DMS114 treated with DMSO at 0.1 percent for 48 hours (cell line): ENCODE measurements around the gene ATP1A4.

Experiments used
- DNase-seq: peaks from one replicate; lab custom pipeline; 2025; ENCODE audit not compliant: unreplicated experiment; lab: John Stamatoyannopoulos, UW

ATP1A4 gene

DNA sequence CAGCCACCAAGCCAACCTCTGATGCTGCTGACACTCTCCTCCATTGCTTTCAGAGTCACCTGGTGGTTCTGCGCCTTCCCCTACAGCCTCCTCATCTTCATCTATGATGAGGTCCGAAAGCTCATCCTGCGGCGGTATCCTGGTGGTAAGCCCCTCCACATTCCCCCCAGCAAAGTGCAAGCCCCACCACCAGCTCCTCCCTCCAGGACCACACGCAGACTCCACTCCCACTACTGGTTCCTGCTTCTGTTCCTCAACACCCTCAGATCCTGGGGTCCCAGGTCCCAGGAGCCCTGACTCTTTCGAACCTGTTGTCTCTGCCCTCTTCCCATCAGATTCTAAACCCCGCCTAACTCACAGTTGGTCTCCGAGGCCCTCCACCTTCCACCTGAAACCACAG lies 11.6 kb upstream of the ATP1A4 start:
- no peak for DNase-seq

DNA sequence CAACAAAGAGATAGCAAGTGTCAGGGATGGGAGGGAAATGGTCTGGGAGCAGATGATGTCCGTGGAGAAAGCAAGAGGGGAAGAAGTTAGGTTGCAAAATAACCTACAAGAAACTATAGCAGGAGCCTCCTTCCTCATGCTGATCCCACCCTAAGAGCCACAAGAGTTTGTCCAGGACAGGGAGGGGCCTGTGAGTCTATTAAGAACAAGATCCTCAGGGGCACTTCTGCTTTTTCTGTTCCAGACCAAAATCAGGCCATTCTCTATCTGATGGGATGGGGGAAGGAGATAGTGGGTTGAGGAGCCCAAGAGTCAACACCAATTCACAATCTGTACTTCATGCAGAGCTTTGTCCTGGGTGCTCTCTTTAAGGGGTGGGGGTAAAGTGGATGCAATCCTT lies 7.7 kb upstream of the ATP1A4 start:
- no peak for DNase-seq

DNA sequence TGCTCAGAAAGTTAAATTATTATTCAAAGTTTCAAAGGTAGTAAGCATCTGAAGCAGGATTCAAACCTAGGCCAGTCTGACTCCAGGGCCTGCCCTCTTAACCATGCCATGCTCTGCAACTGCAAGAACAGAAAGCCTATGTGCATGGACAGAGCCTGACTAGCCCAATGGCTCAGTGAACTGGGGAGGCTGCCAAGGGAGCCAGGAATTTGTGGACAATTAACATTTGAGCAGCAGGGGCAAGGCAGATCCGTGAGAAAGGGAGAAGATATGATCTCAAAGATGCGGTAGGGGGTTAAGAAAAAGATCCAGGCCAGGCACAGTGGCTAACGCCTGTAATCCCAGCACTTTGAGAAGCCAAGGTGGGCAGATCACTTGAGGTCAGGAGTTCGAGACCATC lies 6.5 kb upstream of the ATP1A4 start:
- DNase-seq = no peak

DNA sequence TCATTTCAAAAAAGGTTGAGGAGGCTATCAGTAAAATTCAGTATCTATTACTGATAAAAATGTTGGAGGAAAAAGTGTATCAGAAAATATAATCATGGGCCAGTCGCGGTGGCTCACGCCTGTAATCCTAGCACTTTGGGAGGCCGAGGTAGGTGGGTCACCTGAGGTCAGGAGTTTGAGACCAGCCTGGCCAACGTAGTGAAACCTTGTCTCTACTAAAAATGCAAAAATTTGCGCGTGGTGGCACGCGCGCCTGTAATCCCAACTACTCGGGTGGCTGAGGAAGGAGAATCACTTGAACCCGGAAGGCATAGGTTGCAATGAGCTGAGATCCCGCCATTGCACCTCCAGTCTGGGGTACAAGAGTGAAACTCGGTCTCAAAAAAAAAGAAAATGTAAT lies 5.3 kb upstream of the ATP1A4 start:
- DNase-seq = no peak

DNA sequence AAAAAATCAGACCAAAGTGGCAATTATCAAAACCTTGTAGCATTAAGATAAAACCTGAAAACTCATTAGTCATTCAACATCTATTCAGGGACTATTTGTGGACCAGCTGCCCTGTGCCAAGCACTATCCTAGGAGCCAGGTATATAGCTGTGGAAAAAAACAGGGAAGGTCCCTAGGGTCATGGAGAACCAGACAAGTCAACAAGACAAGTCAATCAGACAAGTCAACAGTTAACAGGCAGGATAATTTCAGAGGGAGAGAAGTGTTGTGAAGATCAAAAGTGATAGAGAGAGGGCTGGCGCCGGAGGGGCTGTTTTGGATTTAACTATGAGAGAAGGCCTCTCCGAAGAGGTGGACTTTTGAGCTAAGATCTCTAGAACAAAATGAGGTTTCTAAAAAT lies 3.3 kb upstream of the ATP1A4 start:
- DNase-seq = no peak

DNA sequence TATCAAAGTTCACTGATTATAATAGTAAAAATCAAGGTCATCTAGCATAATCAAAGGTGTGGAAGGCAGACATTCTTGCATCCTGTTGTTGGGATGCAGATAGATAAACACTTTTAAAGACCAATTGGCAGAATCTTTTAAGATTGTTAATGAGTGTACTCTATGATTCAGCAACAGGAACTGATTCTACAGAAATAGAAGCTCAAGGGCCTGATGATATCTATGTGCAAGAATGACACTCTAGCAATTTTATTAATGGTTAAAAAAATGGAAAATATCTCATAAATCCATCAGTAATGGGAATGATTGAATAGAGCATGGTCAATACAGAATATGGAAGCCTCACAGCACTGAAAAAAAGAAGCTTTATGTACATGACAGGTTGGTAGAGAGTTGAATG lies 2.2 kb upstream of the ATP1A4 start:
- DNase-seq = no peak

DNA sequence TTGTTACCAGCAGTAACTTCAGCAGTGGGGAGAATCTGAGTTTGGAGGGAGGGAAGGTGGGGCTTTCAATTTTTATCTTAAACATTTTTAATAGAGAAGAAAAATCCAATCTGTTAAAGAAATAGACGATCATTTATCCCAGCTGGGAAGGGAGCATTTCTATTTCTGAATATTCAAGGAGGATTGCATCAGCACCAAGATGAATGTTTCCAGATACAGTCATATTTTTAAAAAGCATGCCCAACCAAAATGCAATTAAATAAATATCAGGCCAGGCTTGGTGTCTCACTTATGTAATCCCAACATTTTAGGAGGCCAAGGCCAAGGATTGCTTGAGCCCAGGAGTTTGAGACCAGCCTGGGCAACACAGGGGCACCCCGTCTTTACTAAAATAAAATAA lies 1.7 kb upstream of the ATP1A4 start:
- DNase-seq = no peak

DNA sequence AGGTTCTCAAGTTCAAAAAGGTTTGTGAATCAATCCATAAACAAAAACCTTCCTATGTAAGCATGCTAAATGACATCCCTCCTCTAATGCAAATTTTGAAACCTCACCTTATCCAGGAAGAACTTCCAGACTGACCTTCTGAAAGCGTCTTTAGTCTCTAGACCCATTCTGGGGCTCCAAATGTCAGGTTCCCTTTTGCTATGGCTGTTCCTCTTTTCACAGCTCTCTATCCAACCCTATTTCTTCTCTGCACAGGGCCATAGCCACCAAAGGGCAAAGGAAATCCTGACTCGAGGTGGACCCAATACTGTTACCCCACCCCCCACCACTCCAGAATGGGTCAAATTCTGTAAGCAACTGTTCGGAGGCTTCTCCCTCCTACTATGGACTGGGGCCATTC lies 3.4 kb downstream of the ATP1A4 start:
- no peak for DNase-seq

DNA sequence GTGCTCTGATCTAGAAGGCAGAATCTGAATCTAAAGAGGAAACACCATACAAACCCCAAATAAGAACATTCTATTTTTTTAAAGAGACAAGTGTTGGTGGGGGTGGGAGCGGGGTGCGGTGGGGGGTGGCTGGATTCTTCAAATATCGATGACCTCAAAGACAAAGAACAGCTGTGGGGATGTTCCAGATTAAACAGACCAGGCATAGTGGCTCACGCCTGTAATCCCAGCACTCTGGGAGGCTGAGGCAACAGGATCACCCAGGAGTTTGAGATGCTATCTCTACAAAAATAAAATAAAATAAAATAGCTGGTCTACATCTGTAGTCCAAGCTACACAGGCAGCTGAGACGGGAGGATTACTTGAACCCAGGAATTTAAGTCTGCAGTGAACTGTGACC lies 5.0 kb downstream of the ATP1A4 start:
- DNase-seq = no peak

DNA sequence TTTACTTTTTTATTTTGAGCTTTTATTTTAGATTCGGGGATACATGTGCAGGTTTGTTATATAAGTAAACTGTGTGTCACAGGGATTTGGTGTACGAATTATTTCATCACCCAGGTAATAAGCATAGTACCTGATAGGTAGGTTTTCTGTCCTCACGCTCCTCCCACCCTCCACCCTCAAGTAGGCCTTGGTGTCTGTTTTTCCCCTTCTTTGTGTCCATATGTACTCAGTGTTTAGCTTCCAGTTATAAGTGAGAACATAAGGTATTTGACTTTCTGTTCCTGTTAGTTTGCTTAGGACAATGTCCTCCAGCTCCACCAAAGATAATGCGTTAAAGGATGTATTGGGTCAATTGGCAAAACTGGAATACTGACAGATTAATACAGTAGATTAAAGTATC lies 5.8 kb downstream of the ATP1A4 start:
- no peak for DNase-seq

DNA sequence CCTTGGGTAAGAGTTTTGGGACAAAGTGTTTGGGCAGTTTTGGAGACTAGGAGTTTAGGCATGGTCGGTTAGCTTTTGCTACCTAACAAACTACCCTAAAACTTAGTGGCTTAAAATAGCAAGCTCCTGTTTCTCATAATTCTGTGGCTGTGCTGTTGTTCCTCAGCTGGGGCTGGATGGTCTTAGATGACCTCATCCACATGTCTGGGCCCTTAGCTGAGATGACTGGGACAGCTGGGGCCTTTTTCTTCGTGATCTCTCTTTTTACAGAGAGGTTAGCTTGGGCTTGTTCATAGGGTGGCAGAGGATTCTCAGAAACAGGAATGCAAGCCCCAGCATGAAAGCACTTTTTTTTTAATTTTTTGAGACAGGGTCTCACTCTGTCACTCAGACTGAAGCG lies 6.6 kb downstream of the ATP1A4 start:
- DNase-seq = no peak

DNA sequence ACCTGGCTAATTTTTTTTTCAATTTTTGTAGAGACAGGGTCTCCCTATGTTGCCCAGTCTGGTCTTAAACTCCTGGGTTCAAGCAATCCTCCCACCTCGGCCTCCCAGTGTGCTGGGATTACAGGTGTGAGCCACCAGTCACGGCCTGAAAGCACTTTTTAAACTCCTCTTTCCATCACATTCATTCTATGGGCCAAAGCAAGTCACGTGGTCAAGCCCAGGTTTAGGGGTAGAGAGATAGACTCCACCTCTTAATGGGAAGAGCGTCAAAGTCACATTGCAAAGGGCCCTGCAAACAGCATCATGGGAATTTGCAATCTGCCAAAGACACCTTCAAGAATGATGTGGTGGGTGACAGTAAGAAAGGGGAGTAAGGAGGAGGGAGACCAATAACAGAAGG lies 7.1 kb downstream of the ATP1A4 start:
- no peak for DNase-seq

DNA sequence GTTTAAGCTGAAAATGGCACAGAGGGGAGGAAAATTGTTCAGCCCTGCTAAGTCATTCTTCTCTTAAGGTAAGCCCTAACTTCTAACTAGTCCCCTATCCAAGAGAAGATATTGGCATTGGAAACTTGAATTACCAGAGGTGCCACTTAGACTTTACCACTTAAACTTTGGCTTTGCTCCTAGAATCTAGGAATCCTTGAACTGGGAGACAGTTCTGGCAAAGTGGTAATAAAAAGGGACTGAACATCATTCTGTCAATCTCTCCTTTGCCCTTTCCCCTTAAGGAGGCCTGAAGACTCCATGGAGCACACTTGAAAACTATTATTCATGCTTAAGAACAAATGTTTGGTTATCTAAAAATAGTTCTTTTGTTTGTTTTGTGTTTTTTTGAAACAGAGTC lies 8.4 kb downstream of the ATP1A4 start:
- DNase-seq = no peak

DNA sequence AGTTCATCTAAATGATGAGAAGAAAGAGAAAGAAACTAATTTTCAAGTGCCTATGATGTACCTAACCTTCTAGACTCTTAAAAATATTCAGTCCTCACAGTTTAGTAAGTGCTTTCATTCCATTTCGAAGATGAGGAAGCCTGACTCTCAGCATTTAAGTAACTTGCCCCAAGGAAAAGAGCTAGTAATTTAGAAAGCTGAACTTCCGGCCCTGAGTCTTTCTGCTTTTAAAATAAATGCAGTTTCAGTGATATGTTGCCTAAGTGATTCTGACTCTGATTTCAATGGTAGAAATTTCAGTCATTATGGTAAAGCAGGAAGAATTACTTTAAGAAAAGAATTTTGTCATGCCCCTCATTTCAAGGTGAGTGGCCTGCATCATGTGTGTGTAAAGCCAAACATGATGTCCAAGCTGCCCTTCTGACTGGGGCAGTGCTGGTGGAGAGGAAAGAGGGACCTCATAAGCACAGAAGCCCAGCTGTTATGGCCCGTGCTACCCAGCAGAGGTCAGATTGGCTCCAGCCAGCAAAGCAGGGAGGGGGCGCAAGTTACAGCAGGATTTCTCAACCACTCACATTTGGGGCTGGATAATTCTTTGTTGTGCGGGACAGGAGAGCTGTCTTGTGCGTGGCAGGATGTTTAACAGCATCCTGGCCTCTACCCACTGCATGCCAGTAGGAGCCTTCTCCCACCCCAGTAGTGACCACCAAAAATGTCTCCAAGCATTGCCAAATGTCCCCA lies 10.7 kb downstream of the ATP1A4 start:
- peak; percentile 29 for DNase-seq

DNA sequence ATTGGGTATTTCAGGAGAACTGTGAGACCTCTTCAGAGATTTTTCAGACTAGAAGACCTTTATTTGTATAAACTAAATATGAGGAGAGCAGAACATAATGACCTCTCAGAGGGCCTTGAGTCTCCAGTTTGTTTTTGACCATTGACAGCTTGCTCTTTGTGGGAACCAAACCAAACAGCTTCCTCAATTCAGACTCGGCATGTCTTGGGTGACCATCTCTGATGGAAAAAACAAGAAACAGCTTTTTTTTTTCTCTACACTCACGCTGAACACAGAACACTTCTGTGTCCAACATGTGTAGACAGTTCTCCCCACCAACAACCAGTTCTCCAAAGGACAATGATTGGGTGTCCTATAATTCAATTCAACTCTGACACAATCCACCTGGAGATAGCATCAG lies 11.5 kb downstream of the ATP1A4 start:
- no peak for DNase-seq

DNA sequence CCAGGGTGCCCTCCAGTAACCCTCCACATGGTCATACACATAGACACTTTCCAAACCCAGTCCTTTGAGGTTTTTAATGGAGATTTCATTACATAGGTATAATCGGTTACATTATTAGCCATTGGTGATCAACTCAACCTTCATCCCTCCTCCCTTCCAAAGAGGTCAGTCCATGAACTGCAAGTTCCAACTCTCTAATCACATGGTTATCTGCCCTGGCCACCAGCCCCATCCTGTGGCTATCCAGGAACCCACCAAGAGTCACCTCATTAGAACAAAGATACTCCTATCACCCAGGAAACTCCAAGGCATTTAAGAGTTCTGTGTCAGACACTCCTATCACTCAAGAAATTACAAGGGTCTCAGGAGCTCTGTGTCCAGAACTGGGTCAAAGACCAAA lies 12.2 kb downstream of the ATP1A4 start:
- DNase-seq = no peak

DNA sequence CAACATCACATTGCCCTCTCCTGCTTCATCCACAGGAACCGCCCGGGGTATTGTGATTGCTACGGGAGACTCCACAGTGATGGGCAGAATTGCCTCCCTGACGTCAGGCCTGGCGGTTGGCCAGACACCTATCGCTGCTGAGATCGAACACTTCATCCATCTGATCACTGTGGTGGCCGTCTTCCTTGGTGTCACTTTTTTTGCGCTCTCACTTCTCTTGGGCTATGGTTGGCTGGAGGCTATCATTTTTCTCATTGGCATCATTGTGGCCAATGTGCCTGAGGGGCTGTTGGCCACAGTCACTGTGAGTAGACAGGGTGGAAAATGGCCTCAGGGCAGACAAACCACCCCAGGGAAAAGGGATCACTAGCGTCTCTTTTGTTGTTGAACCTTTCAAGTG lies 12.7 kb downstream of the ATP1A4 start:
- DNase-seq = no peak

DNA sequence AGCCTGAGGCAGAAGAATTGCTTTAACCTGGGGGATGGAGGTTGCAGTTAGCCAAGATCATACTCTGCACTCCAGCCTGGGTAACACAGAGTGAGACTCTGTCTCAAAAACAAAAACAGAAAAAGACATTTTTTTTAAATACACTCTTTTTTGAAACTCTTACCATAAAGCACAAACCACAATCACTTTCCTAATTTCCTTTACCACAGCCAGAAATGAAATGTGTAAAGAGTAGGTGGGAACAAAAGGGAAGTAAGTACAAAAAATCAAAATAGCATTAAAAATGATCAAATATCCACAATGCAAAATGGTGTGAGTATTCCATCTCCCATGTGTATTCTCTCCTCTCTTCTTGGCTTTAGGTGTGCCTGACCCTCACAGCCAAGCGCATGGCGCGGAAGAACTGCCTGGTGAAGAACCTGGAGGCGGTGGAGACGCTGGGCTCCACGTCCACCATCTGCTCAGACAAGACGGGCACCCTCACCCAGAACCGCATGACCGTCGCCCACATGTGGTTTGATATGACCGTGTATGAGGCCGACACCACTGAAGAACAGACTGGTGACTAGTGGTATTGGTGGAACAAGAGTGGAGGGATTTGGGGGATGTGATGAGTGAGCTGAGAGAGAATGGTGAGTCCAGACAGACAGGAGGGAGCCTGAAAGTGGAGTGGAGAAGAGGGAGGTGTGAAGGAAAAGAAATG lies 14.9 kb downstream of the ATP1A4 start:
- no peak for DNase-seq

DNA sequence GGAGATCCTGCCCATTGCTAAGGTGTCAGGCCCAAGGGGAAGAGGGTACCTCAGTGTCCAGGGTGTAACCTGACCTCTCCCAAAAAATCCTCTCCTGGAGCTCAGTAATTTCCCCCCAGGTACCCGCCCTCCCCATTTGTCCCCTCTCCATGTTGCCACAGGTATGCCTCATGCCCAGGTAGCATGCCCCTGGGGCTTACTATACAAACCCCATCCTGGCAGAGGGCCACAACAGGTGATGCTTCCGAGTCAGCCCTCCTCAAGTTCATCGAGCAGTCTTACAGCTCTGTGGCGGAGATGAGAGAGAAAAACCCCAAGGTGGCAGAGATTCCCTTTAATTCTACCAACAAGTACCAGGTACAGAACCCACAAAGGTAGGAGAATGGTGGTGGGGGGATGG lies 15.7 kb downstream of the ATP1A4 start:
- no peak for DNase-seq

DNA sequence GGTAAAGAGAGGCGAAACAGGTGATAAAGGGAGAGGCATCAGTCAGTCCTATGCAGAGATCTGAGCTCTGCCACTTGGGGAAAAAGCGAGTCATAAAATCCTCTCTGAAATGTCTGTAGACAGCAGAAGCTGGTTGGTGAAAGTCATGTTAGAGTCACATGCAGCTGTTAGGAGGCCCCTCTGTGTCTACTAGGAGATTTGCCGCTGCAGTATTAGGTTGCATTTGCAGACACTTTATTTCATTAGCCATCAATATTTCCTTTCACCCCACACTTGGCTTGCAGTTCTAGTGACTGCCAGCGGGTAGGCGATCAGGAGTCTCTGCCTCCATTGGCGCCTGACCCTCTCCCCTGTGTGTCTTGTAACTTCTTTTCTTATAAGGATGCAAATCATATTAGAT lies 16.2 kb downstream of the ATP1A4 start:
- DNase-seq = no peak

DNA sequence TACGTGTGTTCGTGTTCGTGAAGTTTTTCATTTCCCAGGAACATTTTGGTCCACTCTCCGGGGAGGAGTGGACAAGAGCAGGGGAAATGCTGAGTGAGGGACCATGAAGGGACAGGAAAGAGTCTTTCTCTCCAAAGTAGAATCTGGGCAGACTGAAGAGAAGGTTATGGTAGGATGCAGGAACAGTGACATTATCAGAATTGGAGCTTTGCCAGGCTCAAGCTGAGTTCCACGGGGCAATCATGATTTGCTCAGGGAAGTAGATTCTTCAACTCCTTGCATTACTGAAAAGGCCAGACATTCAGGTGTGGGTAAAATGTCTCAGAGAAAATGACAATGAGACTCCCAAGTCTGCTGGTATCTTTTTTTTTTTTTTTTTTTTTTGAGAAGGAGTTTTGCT lies 16.6 kb downstream of the ATP1A4 start:
- no peak for DNase-seq

DNA sequence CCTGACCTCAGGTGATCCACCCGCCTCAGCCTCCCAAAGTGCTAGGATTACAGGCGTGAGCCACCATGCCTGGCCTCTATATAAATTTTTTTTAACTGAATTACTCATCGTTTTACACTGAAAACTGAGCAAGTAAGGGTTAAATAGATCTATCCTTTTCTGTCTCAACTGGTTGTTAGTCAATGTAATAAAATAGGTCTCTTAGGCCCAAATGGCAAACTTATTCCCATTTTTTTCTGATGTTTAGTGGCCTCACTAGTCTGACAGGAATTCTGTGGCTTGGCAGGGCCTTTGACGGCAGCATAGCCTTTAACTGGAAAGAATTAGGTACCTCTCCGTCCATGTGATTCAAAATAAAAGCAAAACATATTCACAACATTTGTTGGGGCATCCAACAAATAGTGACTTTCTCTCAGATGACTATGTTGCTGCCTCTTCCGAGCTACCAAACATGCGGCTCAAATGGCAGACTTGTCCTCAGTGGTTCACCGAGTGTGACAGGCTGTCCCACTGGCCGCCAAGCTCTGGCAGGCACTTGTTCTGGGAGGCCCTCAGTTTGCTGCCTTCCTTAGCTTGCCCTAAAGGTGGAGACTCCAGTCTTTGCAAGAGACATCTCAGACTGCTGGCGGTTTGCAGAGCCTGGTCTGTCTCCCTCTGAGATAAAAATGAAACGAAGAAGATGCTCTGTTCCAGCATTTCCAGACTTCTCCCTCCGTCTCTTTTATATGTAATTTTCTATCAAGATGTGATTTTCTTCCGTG lies 17.4 kb downstream of the ATP1A4 start:
- no peak for DNase-seq
